ENCODE results near the gene ST7.
"Not testable (repeated sequence)": the region's sequence is repeated elsewhere in the genome, so short reads cannot be mapped to it uniquely, and the experiment has no call there.

ST7 gene

DNA sequence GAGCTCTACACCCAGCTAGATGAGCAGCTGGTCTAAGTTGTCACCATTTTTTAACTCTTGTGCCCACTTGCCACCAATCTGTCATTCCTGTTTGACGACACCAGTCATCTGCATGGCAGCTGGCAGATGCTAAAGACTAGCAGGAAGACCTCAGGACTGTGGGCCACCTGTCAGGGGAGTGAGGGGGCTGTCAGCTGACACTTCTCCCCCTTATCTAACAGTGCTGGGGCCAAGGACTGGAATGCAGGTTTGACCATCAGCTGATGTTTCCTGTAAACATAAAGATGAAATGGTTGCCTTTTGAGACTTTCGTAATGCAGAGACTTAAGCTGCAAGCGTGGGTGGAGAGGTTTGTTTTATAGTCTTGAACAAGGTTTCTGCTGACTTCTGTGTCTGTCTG is 276.0 kb downstream of the ST7 start:
- DNase-seq (ENCODE audit: low read depth), result no peak

- peak; percentile 58 for DNase-seq (ENCODE audit: low read depth)
These were observed 277.2 kb downstream of the ST7 start for GRCh38 chr7:117230276-117231046.

GRCh38 chr7:117231047-117231359 is 277.7 kb downstream of the ST7 start:
- no peak for DNase-seq (ENCODE audit: low read depth)

GRCh38 chr7:117237646-117238045 is 284.3 kb downstream of the ST7 start:
- DNase-seq (ENCODE audit: low read depth), result no peak

DNA sequence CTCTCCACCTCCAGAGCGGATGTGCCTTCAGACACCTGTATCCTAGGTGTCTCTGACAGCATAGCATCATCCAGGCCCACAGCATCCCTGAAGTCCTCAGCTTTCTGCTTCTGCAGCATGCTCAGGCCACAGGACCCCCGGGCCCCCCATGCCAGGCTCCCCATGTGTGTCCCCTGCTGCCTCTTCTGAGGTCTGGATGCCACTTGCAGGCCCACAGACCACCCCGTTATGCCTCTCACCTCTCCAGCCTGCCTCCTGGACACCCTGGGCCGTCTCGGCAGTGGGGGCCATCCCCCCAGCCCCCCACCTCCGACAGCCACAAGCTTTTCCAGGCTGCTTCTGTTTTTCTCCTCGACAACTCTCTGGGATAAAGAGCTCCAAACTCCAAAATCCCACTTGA is 285.2 kb downstream of the ST7 start:
- DNase-seq (ENCODE audit: low read depth), result no peak

DNA sequence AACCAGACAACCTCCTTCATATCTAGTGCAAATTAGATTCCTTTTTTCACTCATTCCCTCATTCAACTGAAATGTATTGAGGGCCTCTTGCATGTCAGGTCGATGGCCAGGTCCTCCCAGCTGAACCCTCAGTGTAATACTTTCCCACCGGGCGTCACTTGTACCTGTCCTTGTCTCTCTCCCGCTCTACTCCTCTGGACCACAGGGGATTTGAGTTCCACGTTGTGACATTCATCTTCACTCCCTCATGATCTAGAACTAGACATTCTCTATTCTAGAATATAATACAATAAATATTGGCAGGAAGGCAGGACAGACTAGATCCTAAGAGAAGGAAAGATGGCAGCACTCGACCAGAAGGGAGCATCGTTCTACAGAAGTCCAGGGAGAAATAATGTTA is 285.6 kb downstream of the ST7 start:
- DNase-seq (ENCODE audit: low read depth), result no peak

DNA sequence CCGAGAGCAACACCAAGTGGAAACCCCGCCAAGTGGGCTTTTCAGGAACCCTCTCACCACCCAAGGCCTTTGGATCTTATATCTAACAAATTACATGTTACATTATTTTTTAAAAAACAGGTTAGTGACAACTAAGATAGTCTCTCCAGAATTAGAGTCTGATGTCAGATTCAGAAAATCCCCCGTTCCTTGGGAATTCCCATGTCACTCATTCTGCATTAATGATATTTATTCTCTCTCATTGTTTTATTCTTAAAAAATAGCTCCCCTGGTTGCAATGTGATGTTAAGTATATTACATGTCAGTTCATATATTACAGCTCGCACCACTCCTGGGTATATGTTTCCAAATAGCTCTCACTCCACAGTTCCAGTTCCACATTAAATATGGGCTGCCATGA is 287.8 kb downstream of the ST7 start:
- no peak for DNase-seq (ENCODE audit: low read depth)

GRCh38 chr7:117243390-117243789 is 290.1 kb downstream of the ST7 start:
- no peak for DNase-seq (ENCODE audit: low read depth)

GRCh38 chr7:117245703-117246102 is 292.4 kb downstream of the ST7 start:
- DNase-seq (ENCODE audit: low read depth), result not testable (repeated sequence)

DNA sequence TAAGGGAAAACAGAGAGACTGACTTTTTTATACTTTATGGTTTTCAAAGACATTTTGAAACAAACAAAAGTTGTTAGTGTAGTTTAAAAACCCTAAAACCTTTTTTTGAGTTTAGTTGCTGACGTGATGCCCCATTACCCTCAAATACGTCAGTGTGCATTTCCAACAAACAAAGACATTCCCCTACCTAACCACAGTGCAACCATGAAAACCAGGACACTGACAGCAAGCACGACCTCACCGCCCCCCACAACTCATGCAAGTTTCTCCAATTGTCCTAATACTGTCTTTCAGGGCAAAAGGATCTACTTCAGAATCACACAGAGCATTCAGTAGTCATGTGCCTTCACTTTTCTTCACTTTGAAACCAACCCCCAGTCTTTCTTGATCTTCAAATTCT is 294.5 kb downstream of the ST7 start:
- DNase-seq (ENCODE audit: low read depth), result no peak

- no peak for DNase-seq (ENCODE audit: low read depth)
These were observed 295.5 kb downstream of the ST7 start for GRCh38 chr7:117248829-117249228.

GRCh38 chr7:117249696-117250095 is 296.4 kb downstream of the ST7 start:
- no peak for DNase-seq (ENCODE audit: low read depth)

GRCh38 chr7:117250245-117250644 is 296.9 kb downstream of the ST7 start:
- no peak for DNase-seq (ENCODE audit: low read depth)

GRCh38 chr7:117250801-117251200 is 297.5 kb downstream of the ST7 start:
- DNase-seq (ENCODE audit: low read depth), result peak; percentile 33

DNA sequence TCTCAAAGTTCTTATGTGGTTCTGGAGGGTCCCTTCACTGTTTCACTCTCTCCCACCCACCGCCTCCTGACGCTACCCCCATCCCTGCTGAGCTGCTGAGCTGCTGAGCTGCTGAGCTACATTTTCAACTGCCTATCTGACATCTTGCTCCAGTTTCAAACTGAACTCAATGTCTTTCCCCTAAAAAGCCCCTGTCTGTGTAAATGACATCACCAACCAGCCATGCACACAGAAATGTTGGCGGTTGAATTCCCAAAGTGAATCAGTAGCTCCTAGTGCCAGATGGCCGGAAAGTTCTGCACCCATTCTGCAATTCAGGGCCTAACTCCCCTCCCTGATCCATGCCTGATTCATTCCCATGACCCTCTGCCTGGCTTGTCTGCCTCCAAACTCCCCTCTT is 298.4 kb downstream of the ST7 start:
- peak; percentile 69 for DNase-seq (ENCODE audit: low read depth)

DNA sequence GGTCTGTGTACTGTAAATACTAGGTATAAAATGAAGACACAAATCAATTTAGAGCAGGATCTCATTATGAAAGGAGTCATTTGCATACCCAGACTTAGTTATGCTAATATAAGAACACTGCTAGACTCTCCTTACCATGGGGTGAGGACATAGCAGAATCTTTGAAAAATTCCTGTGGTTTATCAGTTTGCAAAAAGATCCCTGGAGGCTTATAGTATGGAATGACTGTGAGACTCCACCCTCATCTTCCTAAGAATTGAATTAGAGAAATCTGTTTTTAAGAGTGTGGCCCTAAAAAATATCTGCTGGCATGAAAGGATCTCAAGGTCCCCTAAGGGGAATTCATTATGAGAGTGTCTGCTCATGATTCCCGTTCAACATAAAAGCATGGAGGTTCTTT is 306.3 kb downstream of the ST7 start:
- peak; percentile 41 for DNase-seq (ENCODE audit: low read depth)

GRCh38 chr7:117262546-117262945 is 309.2 kb downstream of the ST7 start:
- no peak for DNase-seq (ENCODE audit: low read depth)

GRCh38 chr7:117264716-117265115 is 311.4 kb downstream of the ST7 start:
- no peak for DNase-seq (ENCODE audit: low read depth)

DNA sequence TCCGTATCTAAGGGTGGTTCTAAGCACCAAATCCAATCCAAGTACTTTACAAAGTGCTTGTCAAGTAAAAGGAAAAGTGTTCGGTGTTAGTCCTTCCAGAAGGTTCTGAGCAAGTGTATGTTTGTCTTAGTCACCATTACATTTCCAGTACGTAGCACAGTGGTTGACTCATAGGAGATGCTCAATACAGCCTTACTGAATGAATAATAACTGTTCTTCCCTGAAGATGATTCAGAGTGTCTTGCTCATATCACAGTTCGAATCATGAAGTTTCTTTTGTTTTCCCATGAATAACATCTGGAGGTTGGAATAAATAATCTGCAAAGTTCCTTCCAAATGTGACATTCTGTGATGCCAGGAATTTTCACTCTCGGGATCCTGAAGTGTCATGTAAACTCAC is 316.1 kb downstream of the ST7 start:
- peak; percentile 88 for DNase-seq (ENCODE audit: low read depth)

DNA sequence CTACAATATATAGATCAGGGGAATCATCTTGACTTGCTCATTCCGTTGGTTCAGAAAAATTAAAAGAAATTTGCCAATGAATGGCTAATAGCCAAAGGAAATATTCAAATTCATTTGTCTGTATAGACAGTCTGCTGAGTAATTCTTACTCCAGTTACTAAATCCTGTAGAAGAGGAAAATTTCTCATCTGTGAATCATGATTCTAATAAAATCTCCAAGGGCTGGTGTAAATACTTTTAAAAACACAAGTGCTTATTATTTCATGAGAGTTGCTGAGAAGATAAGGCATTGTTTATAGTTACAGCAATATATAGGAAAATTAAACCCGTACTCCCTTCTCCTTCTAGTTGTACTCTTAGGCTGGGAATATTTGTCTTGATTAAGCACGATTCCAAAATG is 316.6 kb downstream of the ST7 start:
- peak; percentile 56 for DNase-seq (ENCODE audit: low read depth)

GRCh38 chr7:117270371-117270770 is 317.1 kb downstream of the ST7 start:
- no peak for DNase-seq (ENCODE audit: low read depth)

- no peak for DNase-seq (ENCODE audit: low read depth)
These were observed 318.3 kb downstream of the ST7 start for GRCh38 chr7:117271566-117271965.

DNA sequence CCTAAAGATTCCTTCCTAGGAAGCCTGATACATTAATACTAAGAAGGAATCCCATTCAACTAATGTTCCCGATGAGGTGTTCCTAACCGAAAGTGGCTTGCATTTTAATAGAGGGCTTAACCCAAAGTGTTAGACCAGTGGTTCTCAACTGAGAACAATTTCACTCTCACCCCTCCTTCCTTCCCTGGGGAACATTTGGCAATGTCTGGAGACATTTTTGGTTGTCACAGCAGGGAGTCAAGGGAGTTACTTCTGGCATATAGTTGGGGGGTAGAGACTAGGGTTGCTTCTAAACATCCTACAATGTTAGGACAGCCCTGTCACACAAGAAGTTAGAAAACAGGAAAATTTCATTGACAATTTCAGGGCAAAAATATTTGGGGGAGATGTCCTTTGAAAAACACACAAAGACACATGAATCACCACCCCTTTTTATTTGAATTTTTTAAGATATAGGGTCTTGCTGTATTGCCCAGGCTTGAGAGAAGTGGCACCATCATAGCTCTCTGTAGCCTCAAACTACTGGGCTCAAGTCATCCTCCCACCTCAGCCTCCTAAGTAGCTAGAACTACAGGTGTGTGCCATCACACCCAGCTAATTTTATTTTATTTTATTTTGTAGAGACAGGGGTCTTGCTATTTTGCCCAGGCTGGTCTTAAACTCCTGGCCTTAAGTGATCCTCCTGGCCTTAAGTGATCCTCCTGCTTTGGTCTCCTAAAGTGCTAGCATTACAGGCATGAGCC is 318.9 kb downstream of the ST7 start:
- no peak for DNase-seq (ENCODE audit: low read depth)

DNA sequence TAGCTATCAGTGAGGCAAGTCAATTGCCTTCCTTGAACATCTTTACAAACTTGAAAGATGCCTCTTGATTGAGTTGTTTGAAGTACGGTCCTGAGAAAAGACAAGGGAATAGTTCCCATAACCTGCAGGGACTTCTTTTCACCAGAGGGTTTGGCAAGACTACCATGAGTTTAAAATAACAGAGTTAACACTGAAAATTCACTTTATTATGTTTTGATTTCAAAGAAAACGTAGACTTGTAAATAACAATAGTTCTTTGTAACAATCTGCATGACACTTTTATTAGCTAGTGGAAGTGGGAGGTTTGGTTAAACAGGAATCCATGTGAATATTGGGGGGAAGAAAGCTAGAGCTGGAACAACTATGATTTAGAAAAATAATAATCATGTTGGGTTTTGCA is 320.0 kb downstream of the ST7 start:
- DNase-seq (ENCODE audit: low read depth), result no peak

Data from GM04504 (cell line).